ENCODE measurements around the gene ZNF740.
"Not testable (repeated sequence)": the region's sequence is repeated elsewhere in the genome, so short reads cannot be mapped to it uniquely, and the experiment has no call there.

The ZNF740 gene

GRCh38 chr12:53180220-53180930 is at the start of gene ZNF740, which contains the start of gene CSAD:
Gene ZNF740 (plus strand): TSS chr12:53180722. CDS start chr12:53181984, 1,262 bp downstream.
Gene CSAD (minus strand): TSS chr12:53180925. CDS start chr12:53173470, 7,455 bp downstream.
- DNase-seq (ENCODE audit: low read depth in 2 of 2, low spot score in 1 of 2): peak; percentile 91 to 96

GRCh38 chr12:53131844-53132243 is 48.7 kb upstream of the ZNF740 start:
- no peak for DNase-seq (ENCODE audit: low read depth in 2 of 2, low spot score in 1 of 2)

- no peak for DNase-seq (ENCODE audit: low read depth in 2 of 2, low spot score in 1 of 2)
Measured at GRCh38 chr12:53133722-53134121, 46.8 kb upstream of the ZNF740 start.

- DNase-seq (ENCODE audit: low read depth in 2 of 2, low spot score in 1 of 2): no peak
Measured at GRCh38 chr12:53143355-53143754, 37.2 kb upstream of the ZNF740 start.

- no peak for DNase-seq (ENCODE audit: low read depth in 2 of 2, low spot score in 1 of 2)
Measured at GRCh38 chr12:53145383-53146260, 34.9 kb upstream of the ZNF740 start.

- no peak for DNase-seq (ENCODE audit: low read depth in 2 of 2, low spot score in 1 of 2)
Measured at GRCh38 chr12:53147181-53147580, 33.3 kb upstream of the ZNF740 start.

- no peak for DNase-seq (ENCODE audit: low read depth in 2 of 2, low spot score in 1 of 2)
Measured at GRCh38 chr12:53147653-53148052, 32.9 kb upstream of the ZNF740 start.

- no peak for DNase-seq (ENCODE audit: low read depth in 2 of 2, low spot score in 1 of 2)
Measured at GRCh38 chr12:53151039-53151438, 29.5 kb upstream of the ZNF740 start.

- DNase-seq (ENCODE audit: low read depth in 2 of 2, low spot score in 1 of 2): no peak
Measured at GRCh38 chr12:53152390-53152789, 28.1 kb upstream of the ZNF740 start.

- DNase-seq (ENCODE audit: low read depth in 2 of 2, low spot score in 1 of 2): peak; percentile 75 to 87
Measured at GRCh38 chr12:53159195-53159839, 21.2 kb upstream of the ZNF740 start.

GRCh38 chr12:53160000-53160399 is 20.5 kb upstream of the ZNF740 start:
- DNase-seq (ENCODE audit: low read depth in 2 of 2, low spot score in 1 of 2): no peak

- no peak for DNase-seq (ENCODE audit: low read depth in 2 of 2, low spot score in 1 of 2)
Measured at GRCh38 chr12:53160673-53161072, 19.8 kb upstream of the ZNF740 start.

- DNase-seq (ENCODE audit: low read depth in 2 of 2, low spot score in 1 of 2): no peak
Measured at GRCh38 chr12:53161119-53161911, 19.2 kb upstream of the ZNF740 start.

- not testable (repeated sequence) for DNase-seq (ENCODE audit: low read depth in 2 of 2, low spot score in 1 of 2)
Measured at GRCh38 chr12:53163008-53163407, 17.5 kb upstream of the ZNF740 start.

GRCh38 chr12:53166837-53167236 is 13.7 kb upstream of the ZNF740 start:
- DNase-seq (ENCODE audit: low read depth in 2 of 2, low spot score in 1 of 2): no peak

- no peak for DNase-seq (ENCODE audit: low read depth in 2 of 2, low spot score in 1 of 2)
Measured at GRCh38 chr12:53169644-53170043, 10.9 kb upstream of the ZNF740 start.

- no peak for DNase-seq (ENCODE audit: low read depth in 2 of 2, low spot score in 1 of 2)
Measured at GRCh38 chr12:53170215-53170614, 10.3 kb upstream of the ZNF740 start.

- no peak for DNase-seq (ENCODE audit: low read depth in 2 of 2, low spot score in 1 of 2)
Measured at GRCh38 chr12:53170876-53171724, 9.4 kb upstream of the ZNF740 start.

- DNase-seq (ENCODE audit: low read depth in 2 of 2, low spot score in 1 of 2): no peak
Measured at GRCh38 chr12:53171725-53172329, 8.7 kb upstream of the ZNF740 start.

GRCh38 chr12:53172352-53172751 is 8.2 kb upstream of the ZNF740 start:
- DNase-seq (ENCODE audit: low read depth in 2 of 2, low spot score in 1 of 2): no peak
